Measurements from ENCODE around the gene GPSM3.
A peak's percentile ranks its signal among the peaks of the same experiment; 100 is the strongest.

Gene GPSM3

DNA sequence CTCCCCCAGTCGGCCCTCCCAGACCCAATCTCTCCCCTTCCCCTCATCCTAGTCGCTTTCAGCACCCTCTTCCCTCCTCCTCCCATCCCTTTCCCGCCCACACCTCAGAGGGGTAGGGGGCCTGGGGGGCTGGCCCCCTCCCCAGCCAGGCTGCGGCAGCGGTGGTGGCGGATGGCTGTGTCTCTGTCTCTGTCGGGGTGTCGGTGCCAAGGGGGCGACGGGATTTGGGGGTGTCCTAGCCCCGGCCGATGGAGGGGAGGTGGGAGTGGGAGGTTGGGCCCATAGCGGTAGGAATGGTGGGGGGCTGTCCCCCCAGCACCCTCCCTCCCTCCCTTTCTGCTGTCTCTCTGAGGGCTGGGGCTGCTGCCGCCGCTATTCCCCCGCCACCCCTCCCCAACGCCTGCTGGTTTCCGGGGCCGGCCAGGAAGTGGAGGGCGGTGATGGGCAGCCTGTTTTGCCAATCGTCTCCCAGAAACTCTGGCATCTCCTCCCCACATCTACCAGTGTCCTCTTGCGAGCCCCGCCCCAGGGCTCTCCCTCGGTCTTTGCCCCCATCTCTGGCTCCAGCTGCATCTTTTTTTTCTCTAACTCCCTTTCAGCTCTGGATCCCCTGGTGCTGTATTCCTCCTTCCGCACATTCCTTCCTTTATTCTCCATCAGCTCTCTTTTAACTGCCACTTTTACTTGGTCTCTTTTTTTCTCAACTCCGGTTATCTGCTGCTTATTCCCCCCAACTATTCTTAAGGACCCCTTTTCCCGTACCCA, 16.6 kb downstream of the GPSM3 start, which contains the start of gene AGPAT1 (continued):
- TF ChIP-seq ZNF707 (tag by site-specific recombination; IDR thresholded peaks at IDR 0.05), result no peak
- TF ChIP-seq KLF17 (tag by site-specific recombination; IDR thresholded peaks at IDR 0.05), result peak; percentile 64; the same call in 1 of the 2 replicates
- peak; percentile 20; the same call in 1 of the 2 replicates for TF ChIP-seq ZNF391 (tag by site-specific recombination; IDR thresholded peaks at IDR 0.05; ENCODE audit: borderline replicate concordance, low read depth)
- TF ChIP-seq ZNF398 (tag by site-specific recombination; IDR thresholded peaks at IDR 0.05), result peak; percentile 99
- TF ChIP-seq GLIS1 (tag by site-specific recombination; IDR thresholded peaks at IDR 0.05), result peak; percentile 55; the same call in 1 of the 2 replicates
- TF ChIP-seq, protein P1, sequence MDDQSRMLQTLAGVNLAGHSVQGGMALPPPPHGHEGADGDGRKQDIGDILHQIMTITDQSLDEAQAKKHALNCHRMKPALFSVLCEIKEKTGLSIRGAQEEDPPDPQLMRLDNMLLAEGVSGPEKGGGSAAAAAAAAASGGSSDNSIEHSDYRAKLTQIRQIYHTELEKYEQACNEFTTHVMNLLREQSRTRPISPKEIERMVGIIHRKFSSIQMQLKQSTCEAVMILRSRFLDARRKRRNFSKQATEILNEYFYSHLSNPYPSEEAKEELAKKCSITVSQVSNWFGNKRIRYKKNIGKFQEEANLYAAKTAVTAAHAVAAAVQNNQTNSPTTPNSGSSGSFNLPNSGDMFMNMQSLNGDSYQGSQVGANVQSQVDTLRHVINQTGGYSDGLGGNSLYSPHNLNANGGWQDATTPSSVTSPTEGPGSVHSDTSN (CRISPR knock-in tag; IDR thresholded peaks at IDR 0.05), result peak; percentile 96; the same call in 1 of the 2 replicates
- TF ChIP-seq ZFHX2 (tag by site-specific recombination; conservative IDR thresholded peaks at IDR 0.05), result peak; percentile 81
- TF ChIP-seq, protein P2, sequence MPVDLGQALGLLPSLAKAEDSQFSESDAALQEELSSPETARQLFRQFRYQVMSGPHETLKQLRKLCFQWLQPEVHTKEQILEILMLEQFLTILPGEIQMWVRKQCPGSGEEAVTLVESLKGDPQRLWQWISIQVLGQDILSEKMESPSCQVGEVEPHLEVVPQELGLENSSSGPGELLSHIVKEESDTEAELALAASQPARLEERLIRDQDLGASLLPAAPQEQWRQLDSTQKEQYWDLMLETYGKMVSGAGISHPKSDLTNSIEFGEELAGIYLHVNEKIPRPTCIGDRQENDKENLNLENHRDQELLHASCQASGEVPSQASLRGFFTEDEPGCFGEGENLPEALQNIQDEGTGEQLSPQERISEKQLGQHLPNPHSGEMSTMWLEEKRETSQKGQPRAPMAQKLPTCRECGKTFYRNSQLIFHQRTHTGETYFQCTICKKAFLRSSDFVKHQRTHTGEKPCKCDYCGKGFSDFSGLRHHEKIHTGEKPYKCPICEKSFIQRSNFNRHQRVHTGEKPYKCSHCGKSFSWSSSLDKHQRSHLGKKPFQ (tag by site-specific recombination; IDR thresholded peaks at IDR 0.05), result no peak
- TF ChIP-seq YY2 (tag by site-specific recombination; IDR thresholded peaks at IDR 0.05), result peak; percentile 42; the same call in 1 of the 2 replicates
- TF ChIP-seq ZBTB8A (tag by site-specific recombination; IDR thresholded peaks at IDR 0.05), result peak; percentile 34
- TF ChIP-seq ZNF184 (tag by site-specific recombination; IDR thresholded peaks at IDR 0.05), result no peak
- peak; percentile 99 for TF ChIP-seq ZBTB10 (tag by site-specific recombination; IDR thresholded peaks at IDR 0.05)
- TF ChIP-seq, protein P3, sequence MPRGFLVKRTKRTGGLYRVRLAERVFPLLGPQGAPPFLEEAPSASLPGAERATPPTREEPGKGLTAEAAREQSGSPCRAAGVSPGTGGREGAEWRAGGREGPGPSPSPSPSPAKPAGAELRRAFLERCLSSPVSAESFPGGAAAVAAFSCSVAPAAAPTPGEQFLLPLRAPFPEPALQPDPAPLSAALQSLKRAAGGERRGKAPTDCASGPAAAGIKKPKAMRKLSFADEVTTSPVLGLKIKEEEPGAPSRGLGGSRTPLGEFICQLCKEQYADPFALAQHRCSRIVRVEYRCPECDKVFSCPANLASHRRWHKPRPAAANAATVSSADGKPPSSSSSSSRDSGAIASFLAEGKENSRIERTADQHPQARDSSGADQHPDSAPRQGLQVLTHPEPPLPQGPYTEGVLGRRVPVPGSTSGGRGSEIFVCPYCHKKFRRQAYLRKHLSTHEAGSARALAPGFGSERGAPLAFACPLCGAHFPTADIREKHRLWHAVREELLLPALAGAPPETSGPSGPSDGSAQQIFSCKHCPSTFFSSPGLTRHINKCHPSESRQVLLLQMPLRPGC (tag by site-specific recombination; IDR thresholded peaks at IDR 0.05), result 0 out of 2 replicates have a peak, but pooled peaks have one; percentile 10
- peak; percentile 83 for TF ChIP-seq SP3 (tag by site-specific recombination; IDR thresholded peaks at IDR 0.05)
- peak; percentile 41; the same call in 1 of the 2 replicates for TF ChIP-seq REPIN1 (tag by site-specific recombination; IDR thresholded peaks at IDR 0.05; ENCODE audit: low read depth)
- TF ChIP-seq ZEB2 (tag by site-specific recombination; IDR thresholded peaks at IDR 0.05), result peak; percentile 34; the same call in 1 of the 2 replicates
- peak; percentile 17 for TF ChIP-seq ZBTB26 (tag by site-specific recombination; optimal IDR thresholded peaks at IDR 0.05)
- no peak; the same call in 1 of the 2 replicates for TF ChIP-seq ZXDB (tag by site-specific recombination; IDR thresholded peaks at IDR 0.05)
- TF ChIP-seq BCL11B (tag by site-specific recombination; IDR thresholded peaks at IDR 0.05; ENCODE audit: low read depth), result no peak
- 0 out of 2 replicates have a peak, but pooled peaks have one; percentile 18 for TF ChIP-seq OVOL3 (tag by site-specific recombination; IDR thresholded peaks at IDR 0.05)
- TF ChIP-seq SP2 (tag by site-specific recombination; IDR thresholded peaks at IDR 0.05), result peak; percentile 97
- TF ChIP-seq, protein P4, sequence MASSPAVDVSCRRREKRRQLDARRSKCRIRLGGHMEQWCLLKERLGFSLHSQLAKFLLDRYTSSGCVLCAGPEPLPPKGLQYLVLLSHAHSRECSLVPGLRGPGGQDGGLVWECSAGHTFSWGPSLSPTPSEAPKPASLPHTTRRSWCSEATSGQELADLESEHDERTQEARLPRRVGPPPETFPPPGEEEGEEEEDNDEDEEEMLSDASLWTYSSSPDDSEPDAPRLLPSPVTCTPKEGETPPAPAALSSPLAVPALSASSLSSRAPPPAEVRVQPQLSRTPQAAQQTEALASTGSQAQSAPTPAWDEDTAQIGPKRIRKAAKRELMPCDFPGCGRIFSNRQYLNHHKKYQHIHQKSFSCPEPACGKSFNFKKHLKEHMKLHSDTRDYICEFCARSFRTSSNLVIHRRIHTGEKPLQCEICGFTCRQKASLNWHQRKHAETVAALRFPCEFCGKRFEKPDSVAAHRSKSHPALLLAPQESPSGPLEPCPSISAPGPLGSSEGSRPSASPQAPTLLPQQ (tag by site-specific recombination; IDR thresholded peaks at IDR 0.05), result peak; percentile 80
